Esophagus muscularis mucosa (tissue), 4 donors: ENCODE results near the gene USP24. TPM values are rescaled to one million over a fixed set of nuclear protein-coding genes. Genes with fewer than 3 reads are reported as not detected.

Experiments
- DNase-seq: peaks from one replicate; pipeline ENCODE4 v3.0.0-alpha.2; 2017; ENCODE audit errors: extremely low spot score
- H3K27ac ChIP-seq, 4 donors: fragments of 200-600 bp; sonication (generic); replicated peaks in 1 of 4; 1 replicate in 3 of 4; 2 replicates in 1 of 4; pipeline ENCODE4 v1.5.1; 2016 to 2019; ENCODE audit warnings: mild to moderate bottlenecking in 1 of 4
- H3K27me3 ChIP-seq, 4 donors: fragments of 200-600 bp; sonication (generic); one replicate each; pipeline versions ENCODE4 v1.5.1 to v1.6.0; 2016 to 2019
- H3K36me3 ChIP-seq, 4 donors: fragments of 200-600 bp; sonication (generic); one replicate each; pipeline ENCODE4 v1.5.1; 2016 to 2019
- H3K4me1 ChIP-seq, 4 donors: fragments of 200-600 bp; sonication (generic); one replicate each; pipeline ENCODE4 v1.5.1; 2016 to 2019
- H3K4me3 ChIP-seq, 4 donors: fragments of 200-600 bp; sonication (generic); 1 replicate in 2 of 4; 2 replicates in 2 of 4; pipeline ENCODE4 v1.5.1; 2016 to 2019; ENCODE audit warnings: mild to moderate bottlenecking in 4 of 4, moderate library complexity in 1 of 4
- H3K9me3 ChIP-seq, 4 donors: fragments of 200-600 bp; sonication (generic); 1 replicate in 3 of 4; 2 replicates in 1 of 4; pipeline ENCODE4 v1.5.1; 2016 to 2019
- CTCF ChIP-seq, 3 experiments: fragments of 200-600 bp in 2 of 3; fragments of 450-650 bp in 1 of 3; sonication (generic) in 2 of 3; IDR thresholded peaks; one replicate each; pipeline ENCODE4 v1.5.1; 2017 to 2019; ENCODE audit warnings: antibody characterized with exemption in 3 of 3, mild to moderate bottlenecking in 2 of 3, moderate library complexity in 1 of 3
- EP300 ChIP-seq: sonication (generic); formaldehyde crosslinking; IDR thresholded peaks from one replicate; pipeline ENCODE4 v1.6.1; 2017; ENCODE audit warnings: antibody characterized with exemption
- POLR2A ChIP-seq: fragments of 450-650 bp; IDR thresholded peaks from one replicate; pipeline ENCODE4 v1.6.1; 2017; ENCODE audit warnings: antibody characterized with exemption, moderate library complexity, mild to moderate bottlenecking, low read depth
- POLR2AphosphoS5 ChIP-seq, 2 donors: sonication (generic); formaldehyde crosslinking; IDR thresholded peaks; one replicate each; pipeline ENCODE4 v1.6.1; 2017; ENCODE audit warnings: antibody characterized with exemption in 2 of 2
- WGBS: methylation state at CpG from one replicate; pipeline ENCODE4 v1.1.5; 2018; 5-methylcytosine and 5-hydroxymethylcytosine counted together
- intact Hi-C: fragments of 100-400 bp; cut with DNase I; formaldehyde crosslinking; loops from one replicate; pipeline ENCODE4 v1.15.1; 2023
- total RNA-seq, 4 donors: library from RNA; depleted of rRNA; stranded (reverse); fragments of >200 nt; gene quantifications; one replicate each; pipeline versions ENCODE4 v1.1.0 to v1.2.1, GENCODE V29; 2016

The USP24 gene
- total RNA-seq, 4 donors from 2014 or later = 28.3 to 45.3 (median 37.7) TPM

- TF ChIP-seq POLR2A (no peak), EP300 (no peak), CTCF (IDR thresholded peaks at IDR 0.05) (no peak), POLR2AphosphoS5 (IDR thresholded peaks at IDR 0.05) (no peak)
- Histone ChIP-seq H3K4me3 (no peak overlapping the region), H3K9me3 (no peaks in the 10 kb centered on the region), H3K4me1 (no peaks in the 10 kb centered on the region), H3K36me3 (peaks cover 47 to 97% (median 82%) of the 10 kb centered on the region in 4 donors), H3K27ac (no peak overlapping the region), H3K27me3 (no peaks in the 10 kb centered on the region)
- WGBS = 67% methylated on average over 6 of the region's 6 CpGs
- intact Hi-C loops = no loop called here
- DNase-seq = no peak
Measured at GRCh38 chr1:55107101-55107500, 108.1 kb downstream of the USP24 start.

GRCh38 chr1:55103891-55104290 is 111.3 kb downstream of the USP24 start:
- no peaks in the 10 kb centered on the region for H3K9me3 ChIP-seq
- no peak for TF ChIP-seq EP300
- TF ChIP-seq CTCF (IDR thresholded peaks at IDR 0.05) = no peak
- TF ChIP-seq POLR2A = no peak
- no peak for TF ChIP-seq POLR2AphosphoS5 (IDR thresholded peaks at IDR 0.05)
- no peaks in the 10 kb centered on the region for H3K27me3 ChIP-seq
- H3K27ac ChIP-seq = no peak overlapping the region
- 98% methylated on average over 2 of the region's 2 CpGs for WGBS
- intact Hi-C loops = no loop called here
- no peak for DNase-seq
- peaks cover 68 to 100% (median 94%) of the 10 kb centered on the region in 4 donors for H3K36me3 ChIP-seq
- H3K4me1 ChIP-seq = no peaks in the 10 kb centered on the region
- H3K4me3 ChIP-seq = no peak overlapping the region

GRCh38 chr1:55095095-55095494 is 120.1 kb downstream of the USP24 start:
- TF ChIP-seq EP300 (no peak), POLR2AphosphoS5 (IDR thresholded peaks at IDR 0.05) (no peak), POLR2A (no peak), CTCF (IDR thresholded peaks at IDR 0.05) (no peak)
- Histone ChIP-seq H3K36me3 (peaks cover 79 to 100% (median 94%) of the 10 kb centered on the region in 4 donors), H3K27ac (no peak overlapping the region), H3K27me3 (no peaks in the 10 kb centered on the region), H3K4me3 (no peak overlapping the region), H3K9me3 (no peaks in the 10 kb centered on the region), H3K4me1 (no peaks in the 10 kb centered on the region)
- 90% methylated on average over 5 of the region's 5 CpGs for WGBS
- intact Hi-C loops = no loop called here
- no peak for DNase-seq

GRCh38 chr1:55092475-55092874 is 122.7 kb downstream of the USP24 start:
- 89% methylated on average over 2 of the region's 2 CpGs for WGBS
- no peaks in the 10 kb centered on the region for H3K4me1 ChIP-seq
- no peaks in the 10 kb centered on the region for H3K27me3 ChIP-seq
- no peaks in the 10 kb centered on the region for H3K9me3 ChIP-seq
- H3K27ac ChIP-seq = no peak overlapping the region
- peaks cover 79 to 100% (median 95%) of the 10 kb centered on the region in 4 donors for H3K36me3 ChIP-seq
- intact Hi-C loops = no loop called here
- TF ChIP-seq POLR2AphosphoS5 (IDR thresholded peaks at IDR 0.05) = no peak
- TF ChIP-seq POLR2A = no peak
- TF ChIP-seq CTCF (IDR thresholded peaks at IDR 0.05) = no peak
- no peak for DNase-seq
- H3K4me3 ChIP-seq = no peak overlapping the region

GRCh38 chr1:55089683-55090082 is 125.5 kb downstream of the USP24 start:
- H3K36me3 ChIP-seq = peaks cover 67 to 100% (median 93%) of the 10 kb centered on the region in 4 donors
- H3K4me3 ChIP-seq = no peak overlapping the region
- 91% methylated on average over 2 of the region's 2 CpGs for WGBS
- no peaks in the 10 kb centered on the region for H3K27me3 ChIP-seq
- TF ChIP-seq EP300 (no peak), CTCF (IDR thresholded peaks at IDR 0.05) (no peak), POLR2AphosphoS5 (IDR thresholded peaks at IDR 0.05) (no peak), POLR2A (no peak)
- H3K27ac ChIP-seq = no peak overlapping the region
- no peaks in the 10 kb centered on the region for H3K4me1 ChIP-seq
- H3K9me3 ChIP-seq = no peaks in the 10 kb centered on the region
- DNase-seq = no peak
- intact Hi-C loops = no loop called here
